GM10266 (cell line): ENCODE results near the gene LIN54.

Source experiments
- DNase-seq: peaks from one replicate; pipeline ENCODE4 v3.0.0; 2012; ENCODE audit errors: extremely low spot score
- TF ChIP-seq, protein P1 (sequence below): IDR thresholded peaks from 2 replicates; pipeline ENCODE4 v1.5.1; 2012; ENCODE audit warnings: mild to moderate bottlenecking, low read depth; ENCODE audit not compliant: control insufficient read depth, insufficient read depth; ENCODE audit errors: missing control alignments

The LIN54 gene

GRCh38 chr4:82899374-82900065 is 111.1 kb downstream of the LIN54 start:
- peak; percentile 16 for DNase-seq
- TF ChIP-seq, protein P1, sequence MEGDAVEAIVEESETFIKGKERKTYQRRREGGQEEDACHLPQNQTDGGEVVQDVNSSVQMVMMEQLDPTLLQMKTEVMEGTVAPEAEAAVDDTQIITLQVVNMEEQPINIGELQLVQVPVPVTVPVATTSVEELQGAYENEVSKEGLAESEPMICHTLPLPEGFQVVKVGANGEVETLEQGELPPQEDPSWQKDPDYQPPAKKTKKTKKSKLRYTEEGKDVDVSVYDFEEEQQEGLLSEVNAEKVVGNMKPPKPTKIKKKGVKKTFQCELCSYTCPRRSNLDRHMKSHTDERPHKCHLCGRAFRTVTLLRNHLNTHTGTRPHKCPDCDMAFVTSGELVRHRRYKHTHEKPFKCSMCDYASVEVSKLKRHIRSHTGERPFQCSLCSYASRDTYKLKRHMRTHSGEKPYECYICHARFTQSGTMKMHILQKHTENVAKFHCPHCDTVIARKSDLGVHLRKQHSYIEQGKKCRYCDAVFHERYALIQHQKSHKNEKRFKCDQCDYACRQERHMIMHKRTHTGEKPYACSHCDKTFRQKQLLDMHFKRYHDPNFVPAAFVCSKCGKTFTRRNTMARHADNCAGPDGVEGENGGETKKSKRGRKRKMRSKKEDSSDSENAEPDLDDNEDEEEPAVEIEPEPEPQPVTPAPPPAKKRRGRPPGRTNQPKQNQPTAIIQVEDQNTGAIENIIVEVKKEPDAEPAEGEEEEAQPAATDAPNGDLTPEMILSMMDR = no peak

DNA sequence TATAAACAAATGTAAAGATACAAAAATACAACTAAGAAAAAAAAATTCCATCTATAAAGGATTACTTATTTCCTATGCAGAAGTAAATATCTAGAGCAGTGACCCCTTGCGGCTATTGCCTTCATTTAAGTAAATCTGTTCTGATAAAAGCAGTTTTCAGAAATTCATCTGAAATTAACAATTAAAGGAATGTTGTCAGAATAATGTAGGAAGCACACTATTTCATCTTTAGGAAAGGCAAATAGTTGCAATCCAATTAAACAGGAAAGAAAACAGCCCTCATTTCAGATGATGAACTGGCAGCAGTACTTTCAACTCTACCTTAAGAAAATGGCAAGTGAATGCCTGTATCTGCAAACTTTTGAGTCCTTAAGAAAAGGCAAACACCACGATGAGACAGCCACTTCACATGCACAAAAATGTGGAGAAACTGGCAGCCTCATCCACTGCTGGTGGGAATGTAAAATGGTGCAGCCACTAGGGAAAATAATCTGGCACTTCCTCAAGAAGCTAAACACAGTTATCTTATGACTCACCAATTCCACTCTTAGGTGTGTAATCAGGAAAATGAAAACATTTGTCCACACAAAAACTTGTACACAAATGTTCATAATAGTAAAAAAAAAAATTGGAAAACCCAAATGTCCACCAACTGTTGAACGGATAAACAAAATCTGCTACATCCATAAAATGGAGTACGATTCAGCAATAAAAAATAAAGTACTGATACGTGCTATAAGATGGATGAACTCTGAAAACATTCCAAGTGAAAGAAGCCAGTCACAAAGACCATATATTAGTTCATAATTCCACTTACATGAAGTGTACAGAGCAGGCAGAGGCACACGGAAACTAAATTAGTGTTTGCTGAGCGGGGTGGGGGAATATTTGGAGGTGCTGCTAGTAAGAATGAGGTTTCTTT is 112.0 kb downstream of the LIN54 start:
- DNase-seq = no peak
- TF ChIP-seq, protein P1 = peak; percentile 26

DNA sequence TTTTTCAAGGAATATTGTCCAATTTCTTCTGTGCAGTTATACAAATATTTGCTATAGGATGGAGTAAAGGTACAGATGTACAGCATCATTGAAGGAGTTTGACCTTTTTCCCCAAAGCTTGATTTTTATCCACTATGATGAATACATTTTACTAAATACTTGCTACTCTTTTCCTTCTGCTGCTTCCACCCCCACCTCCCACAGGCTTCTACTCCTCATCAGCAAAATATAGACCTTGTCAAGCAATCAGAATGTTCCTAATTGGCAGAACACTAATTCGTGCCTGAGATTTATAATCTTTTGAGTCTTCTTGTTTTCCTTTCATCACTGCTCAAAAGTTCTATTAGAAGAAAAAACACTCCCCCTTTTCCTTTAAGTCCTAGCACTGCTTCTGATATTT is 113.9 kb downstream of the LIN54 start:
- TF ChIP-seq, protein P1 = no peak
- DNase-seq = no peak

GRCh38 chr4:82893942-82894341 is 116.7 kb downstream of the LIN54 start:
- TF ChIP-seq, protein P1 = no peak
- DNase-seq = no peak

DNA sequence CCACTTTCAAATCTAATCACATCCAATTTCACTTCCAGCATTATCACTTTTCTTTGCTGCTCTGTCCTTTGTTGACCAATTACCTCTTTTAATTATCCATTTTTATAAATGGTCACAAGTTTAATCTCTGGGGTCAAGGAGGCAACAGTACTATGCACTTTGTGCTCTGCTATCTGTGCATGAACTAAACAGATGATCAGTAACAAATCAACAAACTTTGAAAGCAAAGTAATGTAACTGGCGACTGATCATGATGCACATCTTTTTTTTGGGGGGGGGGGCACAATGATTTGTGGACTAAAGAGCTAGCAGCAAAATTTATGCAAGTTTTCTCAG is 118.2 kb downstream of the LIN54 start:
- TF ChIP-seq, protein P1 = no peak

DNA sequence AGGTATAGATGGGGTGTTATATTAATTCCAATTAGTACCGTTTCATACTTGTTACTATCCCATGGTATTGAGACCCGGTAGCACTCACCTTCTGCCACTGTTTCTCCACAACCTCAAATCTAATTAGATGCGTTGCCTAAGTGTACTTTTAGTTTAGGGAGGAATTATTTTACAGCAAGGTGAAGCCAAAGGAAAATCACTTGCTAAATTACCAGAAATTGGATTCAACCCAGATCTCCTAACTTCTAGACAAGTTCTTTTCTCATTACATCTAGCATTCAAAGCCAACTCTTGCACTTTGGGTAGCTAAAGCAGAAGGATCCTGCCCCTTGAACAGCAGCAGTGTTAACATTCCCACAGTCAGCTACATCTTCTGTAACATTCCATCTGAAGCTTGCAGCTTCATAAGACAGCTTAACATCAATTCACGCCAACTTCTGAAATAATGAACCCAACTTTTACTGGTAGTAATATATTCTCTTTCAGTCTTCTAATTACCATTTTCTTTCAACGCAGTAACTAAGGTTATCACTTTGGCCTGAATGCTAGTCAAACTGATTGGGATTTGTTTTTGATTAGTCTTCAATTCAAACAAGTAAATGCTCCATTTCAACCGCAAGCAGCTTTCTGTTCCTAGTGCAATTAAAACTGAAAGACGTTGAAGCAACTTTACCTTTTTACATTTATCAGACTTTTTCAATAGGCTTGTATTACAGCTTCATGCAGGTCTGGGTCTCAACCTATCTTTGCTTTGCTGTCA is 118.7 kb downstream of the LIN54 start:
- DNase-seq = no peak

More for the DNA sequence above, 118.2 kb downstream of the LIN54 start:
- DNase-seq = no peak

More for the DNA sequence above, 118.7 kb downstream of the LIN54 start:
- TF ChIP-seq, protein P1 = no peak
